ENCODE results near the gene RAB5B. TPM values are rescaled to one million over a fixed set of nuclear protein-coding genes. Genes with fewer than 3 reads are reported as not detected.

Gene RAB5B
- total RNA-seq, 1 experiment from 2014 or later: 44.5 TPM

DNA sequence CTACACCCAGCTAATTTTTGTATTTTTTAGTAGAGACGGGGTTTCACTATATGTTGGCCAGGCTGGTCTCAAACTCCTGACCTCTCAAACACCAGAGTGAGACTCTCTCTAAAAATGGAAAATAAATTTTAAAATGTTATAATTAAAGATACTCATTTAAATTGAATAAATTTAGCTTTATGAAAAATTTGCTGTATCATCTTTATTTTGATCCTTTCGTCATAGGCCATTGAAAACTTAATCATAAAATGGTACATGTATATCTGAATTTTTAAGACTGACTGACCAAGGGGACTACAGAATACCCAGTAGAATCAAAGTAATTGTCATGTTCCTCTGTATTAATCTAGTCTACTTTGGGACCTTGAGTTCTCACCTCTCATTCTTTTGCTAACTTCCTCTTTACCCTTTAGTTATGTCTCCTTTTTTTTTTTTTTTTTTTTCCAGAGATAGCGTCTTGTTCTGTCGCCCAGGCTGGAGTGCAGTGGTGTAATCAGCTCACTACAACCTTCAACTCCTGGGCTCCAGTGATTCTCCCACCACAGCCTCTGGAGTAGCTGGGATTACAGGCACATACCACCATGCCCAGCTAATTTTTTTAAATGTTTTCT is 9.5 kb downstream of the RAB5B start:
- peaks cover 0 to 10% of the 10 kb centered on the region in 2 experiments; a peak in 2 of 4 replicates for H3K36me3 ChIP-seq (ENCODE audit: control insufficient read depth in 1 of 2, insufficient read depth in 2 of 2, low read length in 2 of 2)
- TF ChIP-seq, protein P1, sequence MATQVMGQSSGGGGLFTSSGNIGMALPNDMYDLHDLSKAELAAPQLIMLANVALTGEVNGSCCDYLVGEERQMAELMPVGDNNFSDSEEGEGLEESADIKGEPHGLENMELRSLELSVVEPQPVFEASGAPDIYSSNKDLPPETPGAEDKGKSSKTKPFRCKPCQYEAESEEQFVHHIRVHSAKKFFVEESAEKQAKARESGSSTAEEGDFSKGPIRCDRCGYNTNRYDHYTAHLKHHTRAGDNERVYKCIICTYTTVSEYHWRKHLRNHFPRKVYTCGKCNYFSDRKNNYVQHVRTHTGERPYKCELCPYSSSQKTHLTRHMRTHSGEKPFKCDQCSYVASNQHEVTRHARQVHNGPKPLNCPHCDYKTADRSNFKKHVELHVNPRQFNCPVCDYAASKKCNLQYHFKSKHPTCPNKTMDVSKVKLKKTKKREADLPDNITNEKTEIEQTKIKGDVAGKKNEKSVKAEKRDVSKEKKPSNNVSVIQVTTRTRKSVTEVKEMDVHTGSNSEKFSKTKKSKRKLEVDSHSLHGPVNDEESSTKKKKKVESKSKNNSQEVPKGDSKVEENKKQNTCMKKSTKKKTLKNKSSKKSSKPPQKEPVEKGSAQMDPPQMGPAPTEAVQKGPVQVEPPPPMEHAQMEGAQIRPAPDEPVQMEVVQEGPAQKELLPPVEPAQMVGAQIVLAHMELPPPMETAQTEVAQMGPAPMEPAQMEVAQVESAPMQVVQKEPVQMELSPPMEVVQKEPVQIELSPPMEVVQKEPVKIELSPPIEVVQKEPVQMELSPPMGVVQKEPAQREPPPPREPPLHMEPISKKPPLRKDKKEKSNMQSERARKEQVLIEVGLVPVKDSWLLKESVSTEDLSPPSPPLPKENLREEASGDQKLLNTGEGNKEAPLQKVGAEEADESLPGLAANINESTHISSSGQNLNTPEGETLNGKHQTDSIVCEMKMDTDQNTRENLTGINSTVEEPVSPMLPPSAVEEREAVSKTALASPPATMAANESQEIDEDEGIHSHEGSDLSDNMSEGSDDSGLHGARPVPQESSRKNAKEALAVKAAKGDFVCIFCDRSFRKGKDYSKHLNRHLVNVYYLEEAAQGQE (IDR thresholded peaks at IDR 0.05; ENCODE audit: low read depth): no peak
- TF ChIP-seq ZNF274 (IDR thresholded peaks at IDR 0.05; ENCODE audit: low read depth, low read length): no peak
- TF ChIP-seq SRF (IDR thresholded peaks at IDR 0.05; ENCODE audit: low read depth): no peak
- TF ChIP-seq CBX3 (IDR thresholded peaks at IDR 0.05; ENCODE audit: low read depth): no peak
- TF ChIP-seq ZFX (IDR thresholded peaks at IDR 0.05): no peak
- no peak for TF ChIP-seq ELF1 (IDR thresholded peaks at IDR 0.05; ENCODE audit: borderline replicate concordance, low read depth)
- TF ChIP-seq EZH2phosphoT487 (IDR thresholded peaks at IDR 0.05; ENCODE audit: borderline replicate concordance): no peak
- no peak for TF ChIP-seq TCF7L2 (IDR thresholded peaks at IDR 0.05; ENCODE audit: borderline replicate concordance, extremely low read depth, insufficient read depth, insufficient read length)
- no peak for TF ChIP-seq EGR1 (IDR thresholded peaks at IDR 0.05; ENCODE audit: low read depth)
- TF ChIP-seq EZH2 (IDR thresholded peaks at IDR 0.05): no peak
- TF ChIP-seq RAD21 (IDR thresholded peaks at IDR 0.05; ENCODE audit: low read depth): no peak
- no peak for TF ChIP-seq SP1 (IDR thresholded peaks at IDR 0.05; ENCODE audit: low read depth)
- TF ChIP-seq POLR2AphosphoS5 (IDR thresholded peaks at IDR 0.05; ENCODE audit: low read depth, low read length): no peak
- TF ChIP-seq YY1 (IDR thresholded peaks at IDR 0.05; ENCODE audit: extremely low read depth, insufficient replicate concordance, low read depth, low read length): no peak
- TF ChIP-seq, protein P2, sequence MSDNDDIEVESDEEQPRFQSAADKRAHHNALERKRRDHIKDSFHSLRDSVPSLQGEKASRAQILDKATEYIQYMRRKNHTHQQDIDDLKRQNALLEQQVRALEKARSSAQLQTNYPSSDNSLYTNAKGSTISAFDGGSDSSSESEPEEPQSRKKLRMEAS (IDR thresholded peaks at IDR 0.05): no peak
- TF ChIP-seq, protein P3, sequence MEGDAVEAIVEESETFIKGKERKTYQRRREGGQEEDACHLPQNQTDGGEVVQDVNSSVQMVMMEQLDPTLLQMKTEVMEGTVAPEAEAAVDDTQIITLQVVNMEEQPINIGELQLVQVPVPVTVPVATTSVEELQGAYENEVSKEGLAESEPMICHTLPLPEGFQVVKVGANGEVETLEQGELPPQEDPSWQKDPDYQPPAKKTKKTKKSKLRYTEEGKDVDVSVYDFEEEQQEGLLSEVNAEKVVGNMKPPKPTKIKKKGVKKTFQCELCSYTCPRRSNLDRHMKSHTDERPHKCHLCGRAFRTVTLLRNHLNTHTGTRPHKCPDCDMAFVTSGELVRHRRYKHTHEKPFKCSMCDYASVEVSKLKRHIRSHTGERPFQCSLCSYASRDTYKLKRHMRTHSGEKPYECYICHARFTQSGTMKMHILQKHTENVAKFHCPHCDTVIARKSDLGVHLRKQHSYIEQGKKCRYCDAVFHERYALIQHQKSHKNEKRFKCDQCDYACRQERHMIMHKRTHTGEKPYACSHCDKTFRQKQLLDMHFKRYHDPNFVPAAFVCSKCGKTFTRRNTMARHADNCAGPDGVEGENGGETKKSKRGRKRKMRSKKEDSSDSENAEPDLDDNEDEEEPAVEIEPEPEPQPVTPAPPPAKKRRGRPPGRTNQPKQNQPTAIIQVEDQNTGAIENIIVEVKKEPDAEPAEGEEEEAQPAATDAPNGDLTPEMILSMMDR (IDR thresholded peaks at IDR 0.05 in 2 of 3, conservative IDR thresholded peaks at IDR 0.05 in 1 of 3; ENCODE audit: borderline replicate concordance in 1 of 3, insufficient read depth in 1 of 3, low read depth in 2 of 3, low read length in 2 of 3): no peak
- TF ChIP-seq, protein P4, sequence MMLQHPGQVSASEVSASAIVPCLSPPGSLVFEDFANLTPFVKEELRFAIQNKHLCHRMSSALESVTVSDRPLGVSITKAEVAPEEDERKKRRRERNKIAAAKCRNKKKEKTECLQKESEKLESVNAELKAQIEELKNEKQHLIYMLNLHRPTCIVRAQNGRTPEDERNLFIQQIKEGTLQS (IDR thresholded peaks at IDR 0.05): no peak
- no peak for TF ChIP-seq FOSL1 (IDR thresholded peaks at IDR 0.05; ENCODE audit: low read depth)
- no peak for TF ChIP-seq SIN3A (IDR thresholded peaks at IDR 0.05; ENCODE audit: low read depth)
- no peaks in the 10 kb centered on the region for H3K9me3 ChIP-seq (ENCODE audit: control insufficient read depth in 1 of 2, insufficient read depth in 1 of 2, low read depth in 1 of 2, low read length in 2 of 2)
- no peak overlapping the region for H3K27ac ChIP-seq (ENCODE audit: low read depth, low read length)
- ATAC-seq: no peak
- ChIA-PET POLR2A (interaction anchor here (2.3 kb wide), 1 partner anchor 9 kb away, joined by 13 read pairs; the partner anchor contains the start of gene RAB5B), CTCF (interaction anchor here (1.1 to 2.7 kb wide), 4 partner anchors 9 to 46 kb away, joined by 3 to 17 read pairs (median 9); partner anchors contain the start of genes RAB5B and SUOX), RAD21 (ENCODE audit: low non-redundant PET in 1 of 2, low total read pairs in 2 of 2, uncharacterized antibody in 2 of 2, unreplicated experiment in 2 of 2) (no interaction called here)
- H3K79me2 ChIP-seq (ENCODE audit: insufficient read depth, low read length): 0 out of 2 replicates have a peak, but pooled peaks cover 3% of the 10 kb centered on the region
- BruUV-seq (replicated peaks): no TSS peak
- no peaks in the 10 kb centered on the region for H3K27me3 ChIP-seq (ENCODE audit: insufficient read depth, low read length)
- H4K20me1 ChIP-seq (ENCODE audit: insufficient read depth): no peaks in the 10 kb centered on the region
- no peak for DNase-seq (ENCODE audit: low read depth, low spot score)
- no peak overlapping the region for H3K4me2 ChIP-seq (ENCODE audit: low read length)
- intact Hi-C loops (cut with micrococcal nuclease): no loop called here
- H3K9ac ChIP-seq (ENCODE audit: low read length): no peak overlapping the region
- H2AFZ ChIP-seq (ENCODE audit: low read depth, low read length, poor library complexity, severe bottlenecking): no peak overlapping the region
- no peak overlapping the region for H3K4me3 ChIP-seq (replicated peaks in 1 of 2; ENCODE audit: low read depth in 1 of 2, low read length in 2 of 2)
- H3K4me1 ChIP-seq (ENCODE audit: control insufficient read depth in 1 of 2, insufficient read depth in 2 of 2, low read length in 2 of 2): peaks cover 12 to 16% of the 10 kb centered on the region in 2 experiments
- no peaks in the 10 kb centered on the region for H3K9me2 ChIP-seq (ENCODE audit: insufficient read depth)
